NCI-H1417 (cell line): Measurements from ENCODE around the gene SKA2.
"Not testable (repeated sequence)": the region's sequence is repeated elsewhere in the genome, so short reads cannot be mapped to it uniquely, and the experiment has no call there.

Experiments
- DNase-seq, 3 experiments: peaks; one replicate each; lab custom pipeline; 2025; lab: John Stamatoyannopoulos, UW

Gene SKA2, protein sequence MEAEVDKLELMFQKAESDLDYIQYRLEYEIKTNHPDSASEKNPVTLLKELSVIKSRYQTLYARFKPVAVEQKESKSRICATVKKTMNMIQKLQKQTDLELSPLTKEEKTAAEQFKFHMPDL

DNA sequence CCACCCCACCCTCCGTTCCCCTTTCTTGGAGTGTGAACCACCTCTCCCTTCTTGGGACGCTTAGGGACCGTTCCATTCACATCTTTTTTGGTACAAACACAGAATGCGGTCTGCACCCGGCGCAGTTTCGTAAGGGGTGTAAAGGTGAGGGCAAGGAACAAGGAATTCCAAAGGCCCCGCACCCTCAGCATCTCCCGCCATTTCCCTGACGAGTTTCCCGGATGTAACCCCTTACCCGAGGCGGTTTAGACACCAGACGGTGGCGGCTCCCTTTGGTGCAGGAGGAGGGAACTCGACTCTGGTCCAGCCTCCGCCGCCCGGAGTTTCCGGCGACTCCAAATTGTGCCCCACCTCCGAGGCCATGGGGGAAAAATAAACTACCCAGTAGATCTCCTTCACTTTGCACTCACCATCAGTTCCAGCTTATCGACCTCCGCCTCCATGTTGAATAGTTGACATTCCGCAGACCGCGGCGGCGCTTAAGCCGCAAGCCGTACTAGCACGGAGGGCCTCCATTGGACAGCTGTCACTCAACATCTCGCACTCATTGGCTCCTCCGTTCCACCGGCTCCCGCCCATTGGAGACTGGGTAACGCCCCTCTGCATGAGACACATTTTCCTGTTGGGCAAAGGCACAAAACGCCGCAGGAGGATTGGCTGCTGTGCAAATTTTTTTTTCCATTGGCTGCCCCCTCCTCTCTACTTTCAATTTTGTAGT is at the start of gene SKA2:
SKA2 (minus strand) TSS at position 466 of the 718 bp plus-strand sequence; CDS start at position 443, 23 bp downstream.
- DNase-seq, result peak; percentile 100

DNA sequence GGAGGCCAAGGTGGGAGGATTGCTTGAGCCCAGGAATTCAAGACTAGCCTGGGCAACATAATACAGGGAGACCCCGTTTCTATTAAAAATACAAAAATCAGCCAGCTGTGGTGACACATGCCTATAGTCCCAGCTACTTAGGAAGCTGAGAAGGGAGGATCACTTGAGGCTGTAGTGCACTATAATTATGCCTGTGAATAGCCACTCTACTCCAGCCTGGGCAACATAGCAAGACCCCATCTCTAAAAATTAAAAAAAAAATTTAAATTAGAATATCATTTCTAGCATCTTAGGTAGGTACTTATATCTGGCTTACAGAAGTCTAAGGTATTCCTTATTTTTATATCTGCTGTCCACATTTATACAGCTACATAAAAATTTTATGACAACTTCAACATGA is 47.3 kb upstream of the SKA2 start:
- no peak for DNase-seq

DNA sequence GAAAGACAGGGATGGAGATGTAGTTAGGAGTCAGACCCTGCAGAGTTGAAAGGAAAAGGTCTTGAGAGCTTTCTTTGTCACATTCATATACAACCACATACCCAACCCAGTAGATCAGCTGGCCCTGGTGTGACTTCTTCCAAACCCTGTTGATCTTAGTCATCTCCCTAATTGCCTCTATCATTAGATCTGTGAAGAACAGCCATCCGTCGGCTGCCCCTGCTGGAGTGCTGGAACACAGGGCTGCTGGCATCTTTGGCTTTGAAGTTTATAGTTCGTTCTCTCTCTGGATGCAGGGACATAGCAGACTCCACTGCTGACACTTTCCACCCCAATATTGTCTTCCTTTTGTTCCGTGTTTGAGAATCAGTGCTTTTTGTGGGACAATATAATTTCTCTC is 44.4 kb upstream of the SKA2 start:
- DNase-seq, result no peak

DNA sequence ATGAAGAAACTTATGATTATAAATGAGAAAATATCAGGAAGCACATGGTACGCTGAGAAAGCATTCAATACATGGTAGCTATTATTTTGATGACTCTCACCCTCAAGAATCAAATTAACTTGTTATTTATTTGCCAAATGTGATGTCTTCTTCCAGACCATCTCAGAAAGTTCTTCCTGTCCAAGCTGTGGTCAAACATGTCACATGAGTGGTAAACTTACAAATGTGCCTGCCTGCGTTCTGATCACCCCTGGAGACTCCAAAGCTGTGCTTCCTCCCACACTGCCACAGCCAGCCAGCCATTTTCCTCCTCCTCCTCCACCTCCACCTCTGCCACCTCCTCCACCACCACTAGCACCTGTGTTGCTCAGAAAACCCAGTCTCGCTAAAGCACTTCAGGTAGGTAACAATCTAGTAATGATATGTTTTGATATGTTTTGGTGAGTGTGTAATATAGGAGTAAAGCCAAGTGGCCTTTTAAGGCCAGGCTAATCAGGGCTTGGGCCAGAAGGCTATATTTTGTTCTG is 38.4 kb upstream of the SKA2 start:
- DNase-seq, result no peak

DNA sequence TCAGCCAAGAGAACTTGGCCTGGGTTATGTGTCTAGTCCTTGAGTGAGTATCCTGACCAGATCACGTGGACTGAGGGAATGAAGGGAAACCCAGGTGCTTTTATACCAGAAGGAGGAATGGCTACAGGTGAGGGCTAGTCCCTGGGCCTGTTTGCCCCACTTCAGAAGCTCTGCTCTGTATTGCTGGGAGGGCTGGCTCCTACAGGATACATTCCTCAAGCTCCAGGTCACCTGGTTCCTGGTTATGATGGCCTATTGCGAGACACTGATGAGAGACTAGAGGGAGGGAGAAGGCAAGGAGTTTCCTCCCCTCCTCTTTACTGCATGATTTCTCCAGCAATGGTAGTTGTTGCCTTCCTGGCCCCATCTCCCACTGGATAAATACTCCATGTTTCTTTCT is 35.8 kb upstream of the SKA2 start:
- no peak for DNase-seq

DNA sequence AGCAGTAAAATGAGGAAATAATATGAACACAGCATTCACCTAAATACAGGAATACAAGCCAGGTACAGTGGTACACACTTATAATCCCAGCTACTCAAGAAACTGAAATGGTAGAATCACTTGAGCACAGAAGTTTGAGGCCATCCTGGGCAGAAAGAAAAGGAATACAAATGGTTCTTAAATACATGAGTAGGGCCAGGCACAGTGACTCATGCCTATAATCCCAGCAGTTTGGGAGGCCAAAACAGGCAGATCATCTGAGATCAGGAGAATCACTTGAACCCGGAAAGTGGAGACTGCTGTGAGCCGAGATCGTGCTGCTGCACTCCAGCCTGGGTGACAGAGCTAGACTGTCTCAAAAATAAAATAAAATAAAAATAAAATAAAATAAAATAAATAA is 31.9 kb upstream of the SKA2 start:
- DNase-seq, result no peak

DNA sequence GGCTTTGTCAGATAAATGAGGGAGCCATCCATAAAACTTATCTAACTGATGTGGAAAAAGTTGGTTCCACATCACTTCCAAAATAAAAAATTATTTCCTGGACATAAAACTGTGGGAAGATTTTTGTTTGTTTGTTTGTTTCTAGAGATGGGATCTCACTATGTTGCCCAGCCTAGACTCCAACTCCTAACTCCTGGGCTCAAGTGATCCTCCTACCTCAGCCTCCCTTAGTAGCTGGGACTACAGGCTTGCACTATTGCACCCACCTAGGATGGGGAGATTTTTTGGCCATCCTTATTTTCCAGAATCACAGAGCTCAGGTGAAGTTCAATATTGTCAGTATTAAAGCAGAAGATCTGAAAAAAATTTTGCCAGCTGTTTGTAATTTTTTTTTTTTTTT is 31.0 kb upstream of the SKA2 start:
- no peak for DNase-seq

DNA sequence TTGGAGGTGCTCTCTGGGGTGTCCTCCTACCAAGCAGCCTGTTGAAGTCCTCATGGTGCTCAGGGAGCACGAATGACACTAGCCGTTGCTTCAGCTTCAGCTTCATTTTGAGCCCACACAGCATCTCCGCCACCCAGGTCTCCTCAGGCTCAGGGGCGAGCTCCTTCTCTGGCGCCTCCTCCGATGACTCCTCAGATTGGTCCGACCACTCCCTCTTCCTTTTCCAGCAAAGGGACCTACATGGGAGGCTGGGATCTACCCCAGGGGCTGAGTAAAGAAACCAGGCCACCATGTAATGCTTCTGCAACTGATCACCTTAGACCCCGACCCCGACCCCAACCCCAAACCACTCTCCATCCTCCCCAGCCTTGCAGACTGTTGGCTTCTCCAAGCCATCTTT is 26.5 kb upstream of the SKA2 start:
- DNase-seq, result no peak

DNA sequence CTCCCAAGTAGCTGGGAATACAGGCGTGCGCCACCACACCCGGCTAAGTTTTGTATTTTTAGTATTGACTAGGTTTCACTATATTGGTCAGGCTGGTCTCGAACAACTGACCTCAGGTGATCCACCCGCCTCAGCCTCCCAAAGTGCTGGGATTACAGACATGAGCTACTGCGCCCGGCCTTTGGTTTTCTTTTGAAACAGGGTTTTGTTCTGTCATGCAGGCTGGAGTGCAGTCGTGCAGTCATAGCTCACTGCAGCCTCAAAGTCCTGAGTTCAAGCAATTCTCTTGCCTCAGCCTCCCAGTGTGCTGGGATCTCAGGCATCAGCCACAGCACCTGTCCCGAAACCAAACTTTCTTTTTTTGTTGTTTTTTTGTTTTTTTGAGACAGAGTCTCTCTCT is 25.6 kb upstream of the SKA2 start:
- DNase-seq, result no peak

DNA sequence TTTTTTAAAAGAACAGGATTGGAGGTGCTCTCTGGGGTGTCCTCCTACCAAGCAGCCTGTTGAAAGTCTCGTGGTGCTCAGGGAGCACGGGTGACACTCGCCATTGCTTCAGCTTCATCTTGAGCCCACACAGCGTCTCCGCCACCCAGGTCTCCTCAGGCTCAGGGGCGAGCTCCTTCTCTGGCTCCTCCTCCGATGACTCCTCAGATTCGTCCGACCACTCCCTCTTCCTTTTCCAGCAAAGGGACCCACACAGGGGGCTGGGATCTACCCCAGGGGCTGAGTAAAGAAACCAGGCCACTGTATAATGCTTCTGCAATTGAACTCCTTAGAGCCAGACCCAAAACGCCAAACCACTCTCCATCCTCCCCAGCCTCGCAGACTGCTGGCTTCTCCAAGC is 24.6 kb upstream of the SKA2 start:
- not testable (repeated sequence) for DNase-seq

DNA sequence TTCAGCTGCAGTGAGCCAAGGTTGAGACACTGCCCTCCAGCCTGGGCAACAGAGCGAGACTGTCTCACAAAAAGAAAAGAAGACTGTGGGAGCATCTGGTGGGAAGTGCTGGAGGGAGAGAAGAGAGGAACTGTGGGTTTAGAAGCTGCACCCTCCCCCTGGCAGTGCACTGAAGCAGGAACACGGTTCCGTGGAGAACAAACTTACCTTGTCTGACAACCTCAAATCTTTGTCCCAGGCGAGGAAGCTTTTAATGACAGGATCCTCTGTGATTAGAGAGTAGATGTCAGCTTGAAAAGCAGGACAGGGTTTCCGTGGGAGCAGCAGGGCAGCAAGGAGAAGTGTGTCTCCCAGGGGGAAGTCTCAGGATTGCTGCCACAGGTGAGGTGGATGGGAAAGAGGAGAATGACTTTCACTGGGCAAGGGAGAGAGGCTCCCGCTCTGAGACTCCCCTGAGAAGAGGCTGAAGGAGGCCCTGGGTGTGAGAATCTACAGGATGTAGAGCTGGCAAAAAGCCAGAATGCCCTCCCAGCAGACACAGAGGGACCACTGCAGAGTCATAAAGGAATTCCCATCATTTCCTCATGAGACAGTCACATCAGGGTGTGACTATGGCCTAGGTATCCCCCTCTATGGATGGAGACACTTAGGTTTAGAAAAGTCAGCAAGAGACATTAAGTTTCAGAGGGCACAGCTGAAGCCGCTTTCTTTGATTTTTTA is 23.4 kb upstream of the SKA2 start:
- no peak for DNase-seq

DNA sequence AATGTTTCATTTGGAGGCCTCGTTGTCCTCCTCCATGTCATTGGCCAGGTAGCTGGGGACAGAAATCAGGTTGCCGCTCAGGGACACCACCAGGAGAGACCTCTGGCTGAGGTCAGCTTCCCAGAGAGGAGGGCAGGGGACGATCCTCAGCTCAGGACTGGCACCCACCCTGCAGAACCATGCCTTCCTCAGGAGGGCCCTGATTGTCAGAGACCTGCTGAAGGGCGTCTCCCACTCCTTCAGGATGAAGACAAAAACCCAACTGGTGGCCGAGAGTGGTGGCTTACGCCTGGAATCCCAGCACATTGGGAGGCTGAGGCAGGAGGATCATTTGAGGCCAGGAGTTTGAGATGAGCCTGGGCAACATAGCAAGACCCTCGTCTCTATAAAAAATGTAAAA is 20.1 kb upstream of the SKA2 start:
- no peak for DNase-seq

DNA sequence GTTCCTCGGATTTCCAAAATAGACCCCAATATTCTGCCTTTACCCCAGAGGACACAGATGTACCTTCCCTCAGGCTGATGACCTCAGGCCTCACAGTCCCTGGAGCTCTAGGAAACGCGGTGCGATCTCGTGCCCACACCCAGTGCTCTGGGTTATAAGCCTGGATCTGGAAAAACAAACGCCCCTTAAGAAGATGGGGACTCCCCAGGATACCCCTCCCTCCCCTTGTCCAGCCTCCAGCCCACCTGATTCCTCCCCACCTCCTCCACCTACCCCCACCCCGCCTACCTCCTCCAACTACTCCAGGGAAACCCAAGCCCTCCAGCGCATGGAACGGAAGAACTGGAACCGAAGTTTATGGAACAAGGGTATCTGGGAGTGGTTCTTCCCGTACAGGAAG is 19.7 kb upstream of the SKA2 start:
- DNase-seq, result no peak

DNA sequence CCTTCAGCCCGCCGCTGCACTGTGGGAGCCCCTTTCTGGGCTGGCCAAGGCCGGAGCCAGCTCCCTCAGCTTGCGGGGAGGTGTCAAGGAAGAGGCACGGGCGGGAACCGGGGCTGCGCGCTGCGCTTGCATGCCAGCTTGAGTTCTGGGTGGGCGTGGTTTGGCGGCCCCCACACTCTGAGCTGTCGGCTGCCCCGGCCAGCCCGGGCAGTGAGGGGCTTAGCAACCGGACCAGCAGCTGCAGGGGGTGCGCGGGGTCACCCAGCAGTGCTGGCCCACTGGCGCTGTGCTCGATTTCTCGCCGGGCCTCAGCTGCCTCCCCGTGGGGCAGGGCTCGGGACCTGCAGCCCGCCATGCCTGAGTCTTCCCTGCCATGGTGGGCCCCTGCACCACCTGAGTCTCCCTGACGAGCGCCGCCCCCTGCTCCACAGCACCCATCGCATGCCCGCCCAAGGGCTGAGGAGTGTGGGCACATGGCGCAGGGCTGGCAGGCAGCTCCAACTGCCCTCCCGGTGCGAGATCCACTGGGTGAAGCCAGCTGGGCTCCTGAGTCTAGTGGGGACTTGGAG is 17.5 kb upstream of the SKA2 start:
- no peak for DNase-seq

DNA sequence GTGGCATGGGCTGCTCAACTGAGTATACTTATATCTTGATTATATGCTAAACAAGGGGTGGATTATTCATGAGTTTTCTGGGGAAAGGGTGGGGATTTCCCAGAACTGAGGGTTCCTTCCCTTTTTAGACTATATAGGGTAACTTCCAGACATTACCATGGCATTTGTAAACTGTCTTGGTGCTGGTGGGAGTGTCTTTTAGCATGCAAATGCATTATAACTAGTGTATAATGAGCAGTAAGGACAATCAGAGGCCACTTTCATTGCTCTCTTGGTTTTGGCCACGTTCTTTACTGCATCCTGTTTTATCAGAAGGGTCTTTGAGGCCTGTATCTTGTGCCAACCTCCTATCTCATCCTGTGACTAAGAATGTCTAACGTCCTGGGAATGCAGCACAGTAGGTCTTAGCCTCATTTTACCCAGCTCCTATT is 12.6 kb upstream of the SKA2 start:
- DNase-seq, result no peak

DNA sequence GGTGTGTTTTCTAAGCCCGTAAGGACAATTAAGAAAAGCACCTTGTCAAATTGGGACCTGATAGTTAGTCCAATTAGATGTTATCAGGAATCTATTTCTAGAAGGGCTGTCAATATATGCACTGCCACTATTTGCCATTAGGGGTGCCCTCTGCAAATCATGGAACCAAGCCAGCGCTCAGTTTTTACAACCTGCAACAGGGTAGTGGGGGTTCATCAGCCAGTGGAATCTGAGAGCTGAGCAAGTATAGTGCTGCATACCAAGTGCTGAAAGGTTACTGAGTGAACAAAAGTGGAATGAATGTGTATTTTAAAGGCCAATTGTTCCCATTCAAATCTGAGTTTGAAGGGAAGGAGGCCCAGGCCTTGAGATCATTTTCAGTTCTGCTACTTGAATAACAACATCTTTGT is 11.0 kb upstream of the SKA2 start:
- peak in 2 of 3 experiments; percentile 4 to 27 for DNase-seq

DNA sequence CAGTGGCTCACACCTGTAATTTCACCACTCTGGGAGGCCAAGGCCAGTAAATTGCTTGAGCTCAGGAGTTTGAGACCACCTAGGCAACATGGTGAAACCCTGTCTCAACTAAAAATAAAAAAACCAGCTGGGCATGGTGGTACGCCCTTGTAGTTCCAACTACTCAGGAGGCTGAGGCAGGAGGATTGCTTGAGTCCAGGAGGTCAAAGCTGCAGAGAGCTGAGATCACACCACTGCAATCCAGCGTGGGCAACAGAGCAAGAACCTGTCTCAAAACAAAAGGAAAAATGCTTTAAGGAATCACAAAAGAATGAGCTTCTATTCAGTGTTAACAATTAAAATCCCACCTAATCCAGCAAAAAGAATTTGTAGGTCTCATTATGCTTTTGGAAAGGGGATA is 6.5 kb upstream of the SKA2 start:
- no peak for DNase-seq

DNA sequence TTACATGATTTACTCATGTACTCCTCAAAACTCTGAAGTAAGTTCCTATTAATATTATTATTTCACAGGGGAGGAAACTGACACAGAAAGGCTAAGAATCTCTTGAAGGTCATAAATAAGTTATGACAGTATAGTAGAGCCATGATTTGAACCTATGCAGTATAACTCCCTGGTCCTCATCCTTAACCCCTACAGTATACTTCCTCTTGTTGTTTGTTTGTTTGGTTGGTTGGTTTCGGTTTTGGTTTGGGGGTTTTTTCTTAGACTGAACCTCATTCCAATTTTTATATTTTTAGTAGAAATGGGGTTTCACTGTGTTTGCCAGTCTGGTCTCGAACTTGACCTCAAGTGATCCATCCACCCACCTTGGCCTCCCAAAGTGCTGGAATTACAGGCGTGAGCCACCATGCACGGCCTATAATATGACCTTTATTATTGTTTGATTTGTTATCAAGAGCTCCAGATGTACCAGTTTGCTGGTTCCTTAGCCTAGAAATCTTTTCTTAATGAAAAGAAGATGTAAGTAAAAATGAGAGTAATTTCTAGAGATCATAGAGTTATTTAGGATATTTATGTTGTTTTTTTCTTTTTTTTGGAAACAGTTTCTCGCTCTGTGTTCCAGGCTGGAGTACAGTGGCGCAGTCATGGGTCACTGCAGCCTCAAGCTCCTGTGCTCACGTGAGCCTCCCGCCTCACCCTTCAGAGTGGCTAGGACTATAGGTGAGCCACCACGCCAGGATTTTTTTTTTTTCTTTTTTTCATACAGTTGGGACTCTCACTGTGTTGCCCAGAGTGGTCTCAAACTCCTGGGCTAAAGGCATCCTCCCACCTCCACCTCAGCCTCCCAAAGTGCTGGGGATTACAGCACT is 5.4 kb upstream of the SKA2 start:
- no peak for DNase-seq

DNA sequence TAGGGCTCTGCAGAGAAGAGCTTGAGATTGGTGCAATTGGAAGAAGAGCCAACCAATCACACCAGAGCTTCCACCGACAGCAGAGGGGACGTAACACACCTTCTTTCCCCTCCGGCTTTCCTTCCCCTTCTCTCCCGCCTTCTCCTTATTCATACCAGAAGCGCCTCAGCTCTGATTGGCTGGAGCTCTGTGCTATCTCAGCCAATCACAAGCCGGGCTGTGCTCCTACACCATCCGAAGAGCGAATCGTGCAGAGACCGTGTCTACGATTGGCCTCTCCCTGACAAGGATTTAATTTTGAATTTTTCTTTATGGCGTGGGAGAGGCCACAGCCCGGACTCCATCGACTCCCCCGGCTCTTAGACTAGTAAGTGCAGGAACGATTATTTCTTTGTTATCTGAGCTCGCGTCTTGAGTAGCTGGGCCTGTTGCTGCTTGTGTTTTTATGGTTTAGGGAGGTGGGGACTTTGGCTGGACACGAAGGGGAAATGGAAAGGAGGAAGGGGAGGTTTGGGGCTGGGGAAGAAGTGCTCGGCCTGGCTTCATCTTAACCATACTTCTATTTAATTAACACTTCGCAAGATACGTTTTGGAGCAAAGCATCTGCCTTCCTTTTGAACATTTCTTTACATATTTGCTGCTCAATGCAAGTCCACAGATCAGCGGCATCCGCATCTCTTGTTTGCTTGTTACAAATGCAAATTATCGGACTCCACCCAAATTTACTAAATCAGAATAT is 622 bp upstream of the SKA2 start, which contains the start of gene PRR11:
PRR11 (plus strand) TSS at position 308 of the 739 bp plus-strand sequence. CDS start 14,007 bp downstream, outside the sequence.
- peak; percentile 100 for DNase-seq

DNA sequence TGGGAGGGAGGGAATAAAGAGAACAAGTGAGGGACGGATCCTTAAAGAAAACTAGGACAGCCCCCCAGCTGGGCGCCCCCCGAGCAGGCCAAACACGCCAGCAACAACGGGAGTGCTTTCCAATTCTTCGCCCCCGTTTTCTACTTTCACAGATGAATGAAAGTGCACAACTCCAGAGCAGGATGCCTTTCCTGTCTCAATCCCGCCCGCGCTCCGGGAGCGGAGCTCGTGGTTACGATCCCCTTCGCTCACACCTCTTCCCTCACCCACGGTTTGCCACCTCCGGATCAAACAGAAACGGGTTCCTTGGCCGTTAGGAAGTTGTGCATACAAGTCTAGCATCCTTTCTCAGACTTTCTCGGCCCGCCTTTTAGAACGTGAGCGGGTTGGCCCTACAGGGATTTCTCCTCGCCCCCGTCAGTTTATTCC is 680 bp downstream of the SKA2 start:
- peak in 2 of 3 experiments; percentile 64 to 89 for DNase-seq

DNA sequence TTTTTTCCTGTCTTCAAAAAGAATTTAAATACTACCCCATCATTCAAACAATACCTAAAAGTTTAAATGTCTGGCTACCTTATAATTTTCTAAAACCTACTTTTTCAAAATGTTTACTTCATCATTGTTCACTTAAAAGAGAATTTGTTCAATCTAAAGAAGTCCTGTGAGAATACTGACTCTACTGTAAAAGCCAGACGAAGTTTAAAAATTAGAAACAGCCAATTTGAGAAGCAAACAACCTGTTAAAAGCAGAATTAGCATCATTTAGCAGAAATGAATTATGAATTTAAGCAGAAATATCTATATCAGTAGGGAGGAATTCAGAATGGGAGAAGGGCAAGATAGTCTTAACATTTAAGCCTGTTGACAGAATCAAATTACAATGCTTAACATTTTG is 2.1 kb downstream of the SKA2 start:
- peak in 1 of 3 experiments; percentile 45 for DNase-seq
